NCI-H1105 treated with DMSO at 0.1 percent for 48 hours (cell line): ENCODE results near the gene RRAD.
A peak's percentile ranks its signal among the peaks of the same experiment; 100 is the strongest.
"Not testable (repeated sequence)": the region's sequence is repeated elsewhere in the genome, so short reads cannot be mapped to it uniquely, and the experiment has no call there.

Source experiments
- DNase-seq: peaks from one replicate; lab custom pipeline; 2025; lab: John Stamatoyannopoulos, UW

Gene RRAD

GRCh38 chr16:66950971-66951790 lies 25.8 kb upstream of the RRAD start:
- no peak for DNase-seq

- DNase-seq, result no peak
Measured at GRCh38 chr16:66950437-66950836, 25.1 kb upstream of the RRAD start.

- no peak for DNase-seq
Measured at GRCh38 chr16:66949472-66949871, 24.1 kb upstream of the RRAD start.

- no peak for DNase-seq
Measured at GRCh38 chr16:66948837-66949225, 23.5 kb upstream of the RRAD start.

GRCh38 chr16:66948134-66948836 lies 22.9 kb upstream of the RRAD start:
- DNase-seq, result no peak

GRCh38 chr16:66947302-66948065 lies 22.1 kb upstream of the RRAD start:
- peak; percentile 64 for DNase-seq

GRCh38 chr16:66946974-66947301 lies 21.6 kb upstream of the RRAD start:
- no peak for DNase-seq

- DNase-seq, result no peak
Measured at GRCh38 chr16:66946541-66946940, 21.2 kb upstream of the RRAD start.

GRCh38 chr16:66945939-66946338 lies 20.6 kb upstream of the RRAD start:
- no peak for DNase-seq

GRCh38 chr16:66944971-66945370 lies 19.6 kb upstream of the RRAD start:
- DNase-seq, result not testable (repeated sequence)

- no peak for DNase-seq
Measured at GRCh38 chr16:66944054-66944441, 18.7 kb upstream of the RRAD start.

- DNase-seq, result no peak
Measured at GRCh38 chr16:66943426-66944053, 18.2 kb upstream of the RRAD start.

GRCh38 chr16:66942981-66943380 lies 17.6 kb upstream of the RRAD start:
- no peak for DNase-seq

- DNase-seq, result no peak
Measured at GRCh38 chr16:66940236-66940635, 14.9 kb upstream of the RRAD start.

- no peak for DNase-seq
Measured at GRCh38 chr16:66939366-66939765, 14.0 kb upstream of the RRAD start.

- no peak for DNase-seq
Measured at GRCh38 chr16:66937725-66938337, 12.5 kb upstream of the RRAD start.

- DNase-seq, result no peak
Measured at GRCh38 chr16:66936889-66937554, 11.7 kb upstream of the RRAD start.

GRCh38 chr16:66936462-66936861 lies 11.1 kb upstream of the RRAD start:
- no peak for DNase-seq

GRCh38 chr16:66935314-66936011 lies 10.1 kb upstream of the RRAD start, which contains the start of gene CES2:
Gene CES2, plus strand, starts transcription at chr16:66935516. Its CDS starts 120 bp downstream, at chr16:66935636.
- DNase-seq, result no peak

- not testable (repeated sequence) for DNase-seq
Measured at GRCh38 chr16:66934839-66935313, 9.5 kb upstream of the RRAD start.
